Measurements from ENCODE around the gene ANKS3. TPM values are rescaled to one million over a fixed set of nuclear protein-coding genes. Genes with fewer than 3 reads are reported as not detected.

The ANKS3 gene
- polyA plus RNA-seq, 1 donor (not counting 4 experiments of a cell fraction or from before 2014, with no cell fraction given), result 11.7 TPM

DNA sequence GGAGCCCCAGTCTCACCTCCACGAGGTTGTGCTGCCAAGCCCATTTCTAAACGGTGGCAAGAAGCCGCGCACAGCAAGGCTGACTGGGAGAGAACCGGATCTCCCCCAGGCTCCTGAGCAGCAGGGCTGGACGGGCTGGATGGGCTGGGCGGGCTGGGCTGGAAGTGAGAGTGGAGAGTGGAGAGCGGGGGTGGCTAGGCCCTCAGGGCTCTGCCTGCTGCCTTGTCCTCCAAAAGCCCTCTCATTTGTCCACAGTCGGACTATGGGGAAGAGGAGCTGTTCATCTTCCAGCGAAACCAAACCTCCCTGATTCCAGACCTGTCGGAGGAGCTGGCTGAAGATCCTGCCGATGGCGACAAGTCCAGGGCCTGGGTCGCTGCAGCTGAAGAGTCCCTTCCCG, 3.5 kb upstream of the ANKS3 start:
- no peak for DNase-seq (ENCODE audit: low read depth, low spot score)
- H3K79me2 ChIP-seq (ENCODE audit: control insufficient read depth, insufficient read depth, low read length), result peaks cover 12% of the 10 kb centered on the region
- no peak overlapping the region for H2AFZ ChIP-seq (ENCODE audit: control insufficient read depth, low read length)
- H3K4me1 ChIP-seq (ENCODE audit: control insufficient read depth, extremely low read depth, insufficient read depth, low read length), result peaks cover 5% of the 10 kb centered on the region
- H3K9ac ChIP-seq (ENCODE audit: control insufficient read depth, extremely low read depth, insufficient read depth, low read length), result no peak overlapping the region
- H3K4me3 ChIP-seq (ENCODE audit: control insufficient read depth in 2 of 3, extremely low read depth in 1 of 3, insufficient read depth in 2 of 3, low read depth in 1 of 3, low read length in 3 of 3), result no peak overlapping the region
- no peak overlapping the region for H3K4me2 ChIP-seq (ENCODE audit: control insufficient read depth, extremely low read depth, insufficient read depth, low read depth, low read length)
- no peaks in the 10 kb centered on the region for H3K36me3 ChIP-seq (ENCODE audit: control insufficient read depth in 2 of 2, extremely low read depth in 1 of 2, insufficient read depth in 2 of 2, low read length in 2 of 2)
- H4K20me1 ChIP-seq (ENCODE audit: control insufficient read depth, extremely low read depth, insufficient read depth, low read length), result no peaks in the 10 kb centered on the region
- H3K9me3 ChIP-seq (ENCODE audit: control insufficient read depth, low read depth, low read length), result no peaks in the 10 kb centered on the region
- H3K27ac ChIP-seq (ENCODE audit: control insufficient read depth, insufficient read depth, low read length), result no peak overlapping the region
- FAIRE-seq, result no peak
- H3K27me3 ChIP-seq (ENCODE audit: control insufficient read depth, extremely low read depth, insufficient read depth, low read length), result peaks cover 3% of the 10 kb centered on the region
- dilution Hi-C loops (cut with MboI; ENCODE audit: extremely low pct_ligation_motif_present, low sequenced_read_pairs), result no loop called here
- H3K9me1 ChIP-seq (ENCODE audit: control insufficient read depth, extremely low read depth, insufficient read depth, low read length), result no peaks in the 10 kb centered on the region
- no peak for TF ChIP-seq EZH2 (IDR thresholded peaks at IDR 0.05; ENCODE audit: low read length)

DNA sequence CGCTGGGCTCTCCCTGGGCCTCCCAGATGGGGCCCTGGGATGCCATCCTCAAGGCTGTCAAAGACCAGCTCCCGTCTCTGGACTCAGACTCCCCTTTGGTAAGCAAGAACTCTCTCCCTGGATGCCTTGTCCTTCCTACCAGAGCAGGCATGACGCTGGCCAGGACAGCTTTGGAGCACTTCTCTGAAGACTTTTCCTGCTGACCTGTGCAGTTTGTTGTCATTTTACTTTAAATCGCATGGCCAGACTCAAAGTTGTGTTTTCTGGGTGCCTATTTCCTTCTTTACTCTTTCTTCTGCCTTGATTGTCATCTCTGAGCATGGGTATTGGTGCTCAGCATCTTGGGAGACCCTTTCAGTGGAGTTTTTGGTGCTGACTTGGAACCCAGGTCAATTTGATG, 2.5 kb upstream of the ANKS3 start:
- dilution Hi-C loops (cut with MboI; ENCODE audit: extremely low pct_ligation_motif_present, low sequenced_read_pairs), result no loop called here
- DNase-seq (ENCODE audit: low read depth, low spot score) (no peak), FAIRE-seq (no peak)

More for the DNA sequence above, 2.5 kb upstream of the ANKS3 start:
- Histone ChIP-seq H3K79me2 (ENCODE audit: control insufficient read depth, insufficient read depth, low read length) (peaks cover 21% of the 10 kb centered on the region), H3K4me3 (ENCODE audit: control insufficient read depth in 2 of 3, extremely low read depth in 1 of 3, insufficient read depth in 2 of 3, low read depth in 1 of 3, low read length in 3 of 3) (no peak overlapping the region), H3K4me1 (ENCODE audit: control insufficient read depth, extremely low read depth, insufficient read depth, low read length) (peaks cover 5% of the 10 kb centered on the region), H3K9me1 (ENCODE audit: control insufficient read depth, extremely low read depth, insufficient read depth, low read length) (no peaks in the 10 kb centered on the region), H3K9ac (ENCODE audit: control insufficient read depth, extremely low read depth, insufficient read depth, low read length) (no peak overlapping the region), H4K20me1 (ENCODE audit: control insufficient read depth, extremely low read depth, insufficient read depth, low read length) (no peaks in the 10 kb centered on the region), H2AFZ (ENCODE audit: control insufficient read depth, low read length) (no peak overlapping the region), H3K27ac (ENCODE audit: control insufficient read depth, insufficient read depth, low read length) (no peak overlapping the region), H3K9me3 (ENCODE audit: control insufficient read depth, low read depth, low read length) (no peaks in the 10 kb centered on the region), H3K36me3 (ENCODE audit: control insufficient read depth in 2 of 2, extremely low read depth in 1 of 2, insufficient read depth in 2 of 2, low read length in 2 of 2) (peaks cover 0 to 6% of the 10 kb centered on the region in 2 experiments), H3K4me2 (ENCODE audit: control insufficient read depth, extremely low read depth, insufficient read depth, low read depth, low read length) (no peak overlapping the region), H3K27me3 (ENCODE audit: control insufficient read depth, extremely low read depth, insufficient read depth, low read length) (peaks cover 3% of the 10 kb centered on the region)
- TF ChIP-seq EZH2 (IDR thresholded peaks at IDR 0.05; ENCODE audit: low read length), result no peak
- TF ChIP-seq, protein P1, sequence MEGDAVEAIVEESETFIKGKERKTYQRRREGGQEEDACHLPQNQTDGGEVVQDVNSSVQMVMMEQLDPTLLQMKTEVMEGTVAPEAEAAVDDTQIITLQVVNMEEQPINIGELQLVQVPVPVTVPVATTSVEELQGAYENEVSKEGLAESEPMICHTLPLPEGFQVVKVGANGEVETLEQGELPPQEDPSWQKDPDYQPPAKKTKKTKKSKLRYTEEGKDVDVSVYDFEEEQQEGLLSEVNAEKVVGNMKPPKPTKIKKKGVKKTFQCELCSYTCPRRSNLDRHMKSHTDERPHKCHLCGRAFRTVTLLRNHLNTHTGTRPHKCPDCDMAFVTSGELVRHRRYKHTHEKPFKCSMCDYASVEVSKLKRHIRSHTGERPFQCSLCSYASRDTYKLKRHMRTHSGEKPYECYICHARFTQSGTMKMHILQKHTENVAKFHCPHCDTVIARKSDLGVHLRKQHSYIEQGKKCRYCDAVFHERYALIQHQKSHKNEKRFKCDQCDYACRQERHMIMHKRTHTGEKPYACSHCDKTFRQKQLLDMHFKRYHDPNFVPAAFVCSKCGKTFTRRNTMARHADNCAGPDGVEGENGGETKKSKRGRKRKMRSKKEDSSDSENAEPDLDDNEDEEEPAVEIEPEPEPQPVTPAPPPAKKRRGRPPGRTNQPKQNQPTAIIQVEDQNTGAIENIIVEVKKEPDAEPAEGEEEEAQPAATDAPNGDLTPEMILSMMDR (optimal IDR thresholded peaks at IDR 0.05 in 1 of 3, IDR thresholded peaks at IDR 0.05 in 1 of 3, conservative IDR thresholded peaks at IDR 0.05 in 1 of 3; ENCODE audit: extremely low read depth in 1 of 3, insufficient read depth in 2 of 3, low read length in 3 of 3), result no peak

All from keratinocyte (primary cell).